OCI-LY3 (cell line): ENCODE measurements around the gene GABRR2.
"Not testable (repeated sequence)": the region's sequence is repeated elsewhere in the genome, so short reads cannot be mapped to it uniquely, and the experiment has no call there.

Experiments used
- CTCF ChIP-seq: fragments of 200-600, 300-600 bp; sonication (generic); IDR thresholded peaks from 2 replicates; pipeline ENCODE4 v1.5.1; 2014; ENCODE audit warnings: antibody characterized with exemption, low read length, low read depth
- EZH2phosphoT487 ChIP-seq: fragments of 200-600 bp; shearing (Covaris generic); IDR thresholded peaks from 2 replicates; pipeline ENCODE4 v1.6.1; 2018; ENCODE audit warnings: antibody characterized with exemption, mixed run types, low read depth

GRCh38 chr6:89233605-89234004 lies 81.5 kb downstream of the GABRR2 start:
- not testable (repeated sequence) for TF ChIP-seq CTCF, EZH2phosphoT487
